ENCODE measurements around the gene ZP4. TPM values are rescaled to one million over a fixed set of nuclear protein-coding genes. Genes with fewer than 3 reads are reported as not detected.

The ZP4 gene
- total RNA-seq, 4 donors from 2014 or later, result not detected

DNA sequence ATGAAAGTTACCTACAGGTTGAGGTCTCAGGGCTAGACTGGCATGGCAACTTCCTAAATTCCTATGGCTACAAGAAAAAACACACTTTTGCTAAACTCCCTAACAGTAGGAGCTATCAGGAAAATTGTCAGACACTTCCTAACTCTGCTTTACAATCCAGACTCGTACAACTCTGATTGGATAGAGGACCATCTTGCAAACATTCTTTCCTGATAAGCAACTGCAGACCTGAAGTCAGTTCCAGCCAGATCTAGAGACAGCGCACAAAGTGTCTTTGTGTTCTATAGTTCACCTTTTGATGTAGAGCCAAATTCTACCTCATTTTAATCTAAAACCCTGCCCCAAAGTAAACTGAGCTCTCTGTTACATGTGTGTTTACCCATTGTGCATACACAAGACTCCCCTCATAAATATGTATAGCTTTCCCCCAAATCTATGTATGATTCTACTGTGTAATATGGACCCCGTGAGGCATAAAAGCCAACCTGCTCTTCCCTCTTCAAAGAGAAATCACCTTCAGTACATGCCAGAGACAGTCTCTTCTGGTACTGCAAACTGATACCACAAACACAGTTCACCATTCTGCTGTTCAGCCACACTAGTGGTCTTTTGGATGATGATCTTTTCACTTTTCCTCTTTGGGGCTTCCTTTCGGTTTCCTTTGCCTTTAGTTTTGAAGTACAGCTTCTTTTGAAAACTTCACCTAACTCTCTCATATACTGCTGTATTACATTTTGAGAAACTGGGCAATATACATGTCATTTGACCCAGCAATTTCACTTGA lies 21.7 kb downstream of the ZP4 start:
- Histone ChIP-seq H3K27me3 (no peaks in the 10 kb centered on the region), H3K4me3 (no peak overlapping the region), H3K9me3 (no peaks in the 10 kb centered on the region), H3K27ac (no peak overlapping the region), H3K36me3 (no peaks in the 10 kb centered on the region), H3K4me1 (peaks cover 0 to 13% (median 9%) of the 10 kb centered on the region in 3 donors)
- TF ChIP-seq POLR2A (IDR thresholded peaks at IDR 0.05), result no peak
- TF ChIP-seq, protein P1, sequence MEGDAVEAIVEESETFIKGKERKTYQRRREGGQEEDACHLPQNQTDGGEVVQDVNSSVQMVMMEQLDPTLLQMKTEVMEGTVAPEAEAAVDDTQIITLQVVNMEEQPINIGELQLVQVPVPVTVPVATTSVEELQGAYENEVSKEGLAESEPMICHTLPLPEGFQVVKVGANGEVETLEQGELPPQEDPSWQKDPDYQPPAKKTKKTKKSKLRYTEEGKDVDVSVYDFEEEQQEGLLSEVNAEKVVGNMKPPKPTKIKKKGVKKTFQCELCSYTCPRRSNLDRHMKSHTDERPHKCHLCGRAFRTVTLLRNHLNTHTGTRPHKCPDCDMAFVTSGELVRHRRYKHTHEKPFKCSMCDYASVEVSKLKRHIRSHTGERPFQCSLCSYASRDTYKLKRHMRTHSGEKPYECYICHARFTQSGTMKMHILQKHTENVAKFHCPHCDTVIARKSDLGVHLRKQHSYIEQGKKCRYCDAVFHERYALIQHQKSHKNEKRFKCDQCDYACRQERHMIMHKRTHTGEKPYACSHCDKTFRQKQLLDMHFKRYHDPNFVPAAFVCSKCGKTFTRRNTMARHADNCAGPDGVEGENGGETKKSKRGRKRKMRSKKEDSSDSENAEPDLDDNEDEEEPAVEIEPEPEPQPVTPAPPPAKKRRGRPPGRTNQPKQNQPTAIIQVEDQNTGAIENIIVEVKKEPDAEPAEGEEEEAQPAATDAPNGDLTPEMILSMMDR (IDR thresholded peaks at IDR 0.05), result no peak
- intact Hi-C loops (cut with DNase I), result no loop called here
- no peak for DNase-seq
- 73 to 85% methylated on average over 4 of the region's 4 CpGs for WGBS, 2 donors

DNA sequence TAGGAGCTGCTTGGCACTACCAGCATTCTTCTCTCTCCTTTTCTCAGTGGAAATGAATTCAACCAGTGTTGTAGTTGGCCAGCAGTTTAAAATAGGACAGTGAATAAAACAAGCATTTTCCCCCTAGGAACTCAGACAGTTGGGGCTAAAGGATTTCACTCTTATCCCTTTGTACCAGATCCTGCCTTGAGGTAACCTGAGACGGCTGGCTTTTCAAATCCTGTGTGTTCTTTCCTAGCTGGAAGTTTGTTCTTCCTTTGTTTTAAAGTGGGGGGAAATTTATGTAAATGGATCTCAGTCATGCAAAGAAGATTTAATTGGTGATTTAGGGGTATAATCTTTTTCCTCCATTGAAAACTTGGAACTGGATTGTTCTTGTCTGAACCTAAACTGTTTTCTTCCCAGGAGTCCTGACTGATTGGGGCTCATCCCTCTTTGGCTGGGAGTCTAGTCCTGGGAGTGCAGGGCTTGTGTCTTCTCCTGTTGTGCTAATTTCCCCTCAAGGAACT lies 23.3 kb downstream of the ZP4 start:
- WGBS, 2 donors, result 73 to 75% methylated on average over 1 of the region's 1 CpG
- peaks cover 0 to 8% (median 7%) of the 10 kb centered on the region in 3 donors for H3K4me1 ChIP-seq
- intact Hi-C loops (cut with DNase I), result no loop called here
- no peaks in the 10 kb centered on the region for H3K9me3 ChIP-seq
- H3K36me3 ChIP-seq, result no peaks in the 10 kb centered on the region
- TF ChIP-seq, protein P1 (IDR thresholded peaks at IDR 0.05), result no peak
- TF ChIP-seq POLR2A (IDR thresholded peaks at IDR 0.05), result no peak
- DNase-seq, result no peak
- no peak overlapping the region for H3K4me3 ChIP-seq
- H3K27ac ChIP-seq, result no peak overlapping the region
- no peaks in the 10 kb centered on the region for H3K27me3 ChIP-seq

DNA sequence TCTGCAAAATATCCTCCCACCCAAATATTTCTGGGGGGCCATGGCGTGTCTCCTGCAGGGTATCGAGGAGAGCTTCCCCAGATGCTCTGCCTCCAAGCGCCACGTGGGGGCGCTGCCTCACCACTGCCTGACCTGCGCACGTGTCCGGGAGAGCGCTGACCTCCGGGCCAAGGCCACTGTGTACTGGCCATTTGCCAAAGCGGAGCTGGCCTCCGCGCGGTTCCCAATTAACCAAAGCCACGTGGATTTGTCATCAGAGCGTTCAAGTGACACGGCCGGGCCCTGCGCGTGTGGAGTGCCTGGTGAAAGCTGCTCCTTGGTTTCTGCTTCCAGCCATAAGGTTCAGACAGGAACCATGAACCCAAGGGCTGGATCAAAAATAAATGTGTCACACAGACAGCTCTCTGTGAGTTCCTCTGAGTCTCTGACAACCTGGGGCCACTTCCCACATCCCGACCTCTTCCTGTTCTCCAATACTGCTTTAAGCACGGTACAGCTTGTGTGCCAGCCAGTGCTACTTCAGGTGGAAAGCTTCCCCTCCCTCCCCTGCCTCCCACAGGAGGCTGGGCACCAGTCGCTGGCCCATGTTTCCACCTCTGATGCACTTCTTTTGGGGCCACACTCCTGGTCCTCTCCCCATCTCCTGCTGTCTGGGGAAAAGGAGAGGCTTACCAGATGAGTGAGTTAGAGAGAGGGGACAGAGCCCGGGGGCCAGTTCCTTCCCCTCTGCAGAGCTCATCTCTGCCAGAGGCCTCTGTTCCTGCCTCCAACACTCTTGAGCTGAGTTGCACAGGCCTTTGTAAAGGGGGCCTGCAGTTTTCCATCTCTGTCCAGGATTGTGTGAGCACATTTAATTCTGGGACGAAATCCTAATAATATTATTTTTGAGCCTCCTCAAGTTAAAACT lies 26.1 kb downstream of the ZP4 start:
- Histone ChIP-seq H3K27ac (no peak overlapping the region), H3K4me1 (peaks cover 0 to 8% (median 7%) of the 10 kb centered on the region in 3 donors), H3K4me3 (peak overlapping the region; percentile 6 to 56 (median 20)), H3K36me3 (no peaks in the 10 kb centered on the region), H3K27me3 (no peaks in the 10 kb centered on the region), H3K9me3 (no peaks in the 10 kb centered on the region)
- DNase-seq, result no peak
- 35 to 43% methylated on average over 6 to 11 of the region's 25 CpGs for WGBS, 2 donors
- intact Hi-C loops (cut with DNase I), result no loop called here
- TF ChIP-seq, protein P1 (IDR thresholded peaks at IDR 0.05), result peak; percentile 55 to 90 (median 82)
- TF ChIP-seq POLR2A (IDR thresholded peaks at IDR 0.05), result no peak

DNA sequence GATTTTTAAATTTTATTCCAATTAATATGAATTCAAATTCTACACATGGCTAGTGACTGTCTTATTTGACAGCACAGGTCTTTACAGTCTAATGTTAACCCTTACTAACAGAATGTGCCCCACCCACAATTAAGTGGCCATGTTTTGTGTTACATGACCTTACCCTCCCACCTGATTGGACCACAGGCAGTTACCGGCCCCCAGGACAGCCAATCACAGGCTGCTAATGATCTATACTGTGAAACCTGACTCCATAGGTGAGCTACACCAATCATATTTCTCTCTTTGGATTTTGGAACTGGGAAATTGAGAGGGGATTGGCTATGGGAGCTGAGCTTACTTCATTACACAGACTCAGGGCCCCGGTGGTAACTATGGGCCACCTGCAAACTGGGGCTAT lies 27.5 kb downstream of the ZP4 start:
- no peak overlapping the region for H3K27ac ChIP-seq
- H3K27me3 ChIP-seq, result no peaks in the 10 kb centered on the region
- no peaks in the 10 kb centered on the region for H3K36me3 ChIP-seq
- DNase-seq, result no peak
- peaks cover 0 to 8% (median 7%) of the 10 kb centered on the region in 3 donors for H3K4me1 ChIP-seq
- intact Hi-C loops (cut with DNase I), result no loop called here
- TF ChIP-seq POLR2A (IDR thresholded peaks at IDR 0.05), result no peak
- TF ChIP-seq, protein P1 (IDR thresholded peaks at IDR 0.05), result no peak
- no peaks in the 10 kb centered on the region for H3K9me3 ChIP-seq
- H3K4me3 ChIP-seq, result no peak overlapping the region
- WGBS, 2 donors, result 78 to 100% methylated on average over 1 to 2 of the region's 2 CpGs
